Kasumi-1 (cell line): ENCODE results near the gene SPAG8.

ENCODE experiments used
- DNase-seq, 2 experiments: peaks; one replicate each; lab custom pipeline; 2025; lab: John Stamatoyannopoulos, UW

SPAG8 gene

DNA sequence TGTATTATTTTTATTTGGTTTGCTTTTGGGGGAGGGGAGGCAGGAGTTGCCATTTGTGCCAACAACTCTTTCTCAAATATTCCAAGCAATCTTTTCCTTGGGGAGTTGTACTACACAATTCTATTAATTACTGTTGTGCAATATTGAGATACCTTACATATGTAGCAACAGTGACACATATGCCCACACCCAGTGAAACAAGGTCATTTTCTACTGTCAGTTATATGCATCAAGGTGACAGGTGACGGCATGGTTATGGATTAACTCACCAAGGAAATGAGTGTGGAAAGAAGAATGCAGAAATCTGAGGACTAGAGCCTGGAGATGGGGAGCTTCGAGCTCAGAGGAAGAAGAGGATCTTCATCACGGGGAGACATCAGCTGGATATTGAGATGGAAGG is 40.1 kb downstream of the SPAG8 start:
- no peak for DNase-seq

DNA sequence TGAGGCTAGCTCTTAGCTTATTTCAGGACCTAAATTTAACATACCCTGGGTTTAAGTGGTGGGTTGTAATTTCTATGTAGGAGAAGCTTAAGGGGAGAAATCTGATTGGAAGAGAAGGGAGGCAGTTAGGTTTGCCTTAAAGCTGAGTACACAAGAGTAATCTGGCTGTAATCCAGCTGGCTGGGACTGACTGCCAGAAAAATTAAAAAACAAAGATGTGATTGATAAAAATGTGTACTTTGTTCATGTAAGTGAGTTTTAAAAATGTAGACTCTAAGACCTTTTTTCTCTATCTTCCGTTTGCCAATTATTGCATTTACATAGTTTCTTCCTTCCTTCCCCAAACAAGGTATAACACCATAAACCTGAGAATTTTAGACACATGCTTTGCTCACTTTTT is 40.5 kb downstream of the SPAG8 start:
- DNase-seq, result no peak

DNA sequence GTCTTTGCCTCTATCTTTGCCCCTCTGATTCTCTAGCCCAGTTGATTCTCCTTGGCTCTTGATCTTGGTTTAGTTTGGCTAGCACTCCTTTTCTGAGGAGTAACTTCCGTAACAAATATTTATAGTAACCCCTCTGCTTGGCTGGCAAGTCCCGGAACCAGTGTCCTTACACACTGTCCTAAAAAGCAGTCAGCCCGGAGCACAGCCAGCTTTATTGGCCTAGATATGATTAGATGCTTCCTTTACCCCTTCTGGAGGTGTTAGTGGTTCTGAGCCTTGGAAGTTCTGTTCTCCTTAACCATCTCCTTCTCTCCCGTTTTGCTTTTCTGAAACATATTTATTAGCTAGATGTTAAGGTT is 41.0 kb downstream of the SPAG8 start:
- DNase-seq, result no peak

DNA sequence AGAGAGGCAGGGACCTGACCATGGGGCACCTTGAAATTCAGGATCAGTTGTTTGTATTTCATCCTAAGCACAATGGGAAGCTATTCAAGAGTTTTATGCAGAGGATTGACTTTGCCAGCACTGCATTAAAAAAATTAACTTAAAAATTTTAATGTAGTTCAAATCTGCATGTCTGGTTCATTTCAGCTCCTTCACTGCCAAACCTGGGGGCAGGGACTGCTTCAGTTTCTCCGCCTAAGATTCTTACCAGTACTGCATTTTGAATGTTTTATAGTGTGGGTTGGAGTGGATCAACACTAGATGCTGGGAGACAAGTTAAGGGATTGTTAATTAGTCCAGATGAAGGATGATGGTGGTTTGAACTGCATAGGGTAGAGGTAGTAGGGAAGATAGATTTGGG is 42.3 kb downstream of the SPAG8 start:
- no peak for DNase-seq

DNA sequence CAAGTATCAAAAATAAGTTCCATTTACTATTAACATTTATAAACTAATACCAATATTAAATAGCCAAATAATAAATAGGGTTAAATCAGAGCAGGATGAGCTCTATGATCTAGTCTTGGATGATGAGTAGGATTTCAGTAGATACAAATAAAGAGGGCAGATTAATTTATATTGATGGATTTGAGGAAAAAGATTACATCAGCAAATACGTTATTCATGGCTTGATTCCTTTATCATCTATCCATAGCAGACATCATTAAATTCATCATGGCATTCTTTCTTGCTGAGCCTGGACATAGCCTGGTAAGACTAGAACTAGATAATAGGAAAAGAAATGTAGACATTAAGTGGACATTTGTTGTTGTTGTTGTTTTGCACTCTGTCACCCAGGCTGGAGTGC is 44.6 kb downstream of the SPAG8 start:
- DNase-seq, result no peak

DNA sequence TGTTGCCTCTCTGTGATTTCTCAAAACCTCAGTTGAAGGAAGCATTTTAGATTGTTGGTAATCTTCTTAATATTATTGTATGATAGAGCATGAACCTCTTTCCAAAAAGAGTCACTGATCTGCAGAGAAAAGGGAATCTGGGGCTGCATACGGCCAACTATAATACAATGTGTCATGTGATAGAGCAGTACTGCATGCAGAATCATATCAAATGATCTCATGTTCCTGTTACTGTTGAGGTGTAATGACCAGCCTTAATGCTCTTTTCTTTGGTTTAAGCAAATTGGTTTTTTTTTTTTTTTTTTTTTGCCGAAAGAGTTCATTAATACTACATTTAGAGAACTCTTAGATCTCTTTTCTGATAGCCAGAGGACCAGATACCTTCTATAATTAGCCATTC is 45.1 kb downstream of the SPAG8 start:
- no peak for DNase-seq

DNA sequence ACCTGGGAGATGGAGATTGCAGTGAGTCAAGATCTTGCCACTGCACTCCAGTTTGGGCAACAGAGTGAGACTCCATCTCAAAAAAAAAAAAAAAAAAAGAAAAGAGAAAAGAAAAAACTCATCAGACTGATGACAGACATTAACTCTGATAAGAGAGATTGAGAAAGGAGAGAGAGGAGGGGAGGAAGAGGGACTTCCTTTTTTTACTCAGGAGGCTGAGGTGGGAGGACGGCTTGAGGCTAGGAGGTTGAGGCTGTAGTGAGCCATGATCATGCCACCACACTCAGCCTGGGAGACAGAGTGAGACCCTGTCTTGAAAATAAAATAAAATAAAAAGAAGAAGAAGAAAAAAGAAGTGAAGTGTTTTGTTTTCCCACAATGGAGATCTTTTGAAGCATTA is 48.3 kb downstream of the SPAG8 start:
- DNase-seq, result no peak

DNA sequence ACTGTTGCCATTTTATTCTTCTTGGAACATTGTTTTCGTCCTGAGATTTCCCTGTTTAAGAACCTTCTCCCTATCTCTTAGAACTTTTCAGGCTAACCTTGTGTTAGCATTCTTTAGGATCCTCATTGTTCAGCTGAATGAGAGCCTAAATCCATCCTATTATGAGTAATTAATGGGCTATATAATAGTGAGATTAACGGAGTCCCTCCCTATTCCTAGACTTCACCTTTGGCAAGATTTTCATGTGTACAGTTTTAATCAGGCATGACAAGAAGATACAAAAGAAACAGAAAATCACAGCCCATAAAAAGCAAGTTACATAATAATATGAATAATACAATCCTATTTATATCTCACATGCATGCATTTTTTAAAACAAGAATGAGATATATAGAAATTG is 48.9 kb downstream of the SPAG8 start:
- DNase-seq, result no peak

DNA sequence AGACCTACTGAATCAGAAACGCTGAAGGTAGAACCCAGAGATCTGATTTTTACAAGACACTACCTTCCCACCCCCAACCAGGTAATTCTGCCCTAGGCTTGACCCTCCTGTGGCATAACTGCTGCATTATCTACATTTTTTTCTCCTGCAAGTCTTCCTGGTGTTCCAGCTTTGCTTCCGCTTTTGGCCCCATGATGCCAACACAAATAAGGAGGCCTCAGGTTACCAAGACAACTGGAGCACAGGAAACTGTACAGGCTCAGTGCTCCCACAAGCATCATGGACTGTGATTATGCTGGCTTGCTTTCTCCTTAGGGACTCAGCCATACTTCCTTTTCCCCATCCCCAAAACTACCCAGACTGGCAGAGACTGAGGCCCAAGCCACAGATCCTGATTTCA is 51.4 kb downstream of the SPAG8 start:
- DNase-seq, result no peak

DNA sequence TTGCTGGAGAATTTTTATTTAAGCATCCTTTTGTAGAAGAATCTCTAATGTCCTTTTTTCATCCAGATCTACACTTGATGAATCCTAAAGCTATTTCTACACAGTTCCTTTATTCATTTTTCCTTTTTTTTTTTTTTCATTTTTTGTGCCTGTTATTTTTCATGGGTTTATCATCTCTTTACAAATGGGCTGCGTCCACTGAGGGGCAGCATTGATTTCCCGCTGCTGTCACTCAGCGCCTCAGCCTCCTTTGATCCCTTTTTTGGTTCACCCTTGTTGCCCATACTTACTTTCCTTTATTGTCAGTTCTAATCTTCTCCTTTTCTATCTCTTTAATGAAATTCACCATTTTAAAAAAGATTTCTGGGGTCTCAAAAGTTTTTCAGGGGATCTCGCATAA is 52.3 kb downstream of the SPAG8 start:
- DNase-seq, result no peak
